Activated naive CD4-positive, alpha-beta T cell treated with anti-CD3 and anti-CD28 coated beads, Interleukin-2, amount 50 U/mL, for 24 hours (primary cell): Measurements from ENCODE around the gene SLC25A46.
"Not testable (repeated sequence)": the region's sequence is repeated elsewhere in the genome, so short reads cannot be mapped to it uniquely, and the experiment has no call there.

Experiments used
- H3K27ac Mint-ChIP-seq: one replicate; pipeline ENCODE4 v1.8.0; 2021; ENCODE audit warnings: mild to moderate bottlenecking, mixed read lengths
- H3K27me3 Mint-ChIP-seq: one replicate; pipeline ENCODE4 v1.8.0; 2021; ENCODE audit warnings: mixed read lengths
- H3K36me3 Mint-ChIP-seq: one replicate; pipeline ENCODE4 v1.8.0; 2021; ENCODE audit warnings: mixed read lengths
- H3K4me1 Mint-ChIP-seq: one replicate; pipeline ENCODE4 v1.8.0; 2021; ENCODE audit warnings: mixed read lengths
- H3K4me3 Mint-ChIP-seq: one replicate; pipeline ENCODE4 v1.8.0; 2021; ENCODE audit warnings: mild to moderate bottlenecking, mixed read lengths
- H3K9me3 Mint-ChIP-seq: one replicate; pipeline ENCODE4 v1.8.0; 2021; ENCODE audit warnings: mixed read lengths

SLC25A46 gene

GRCh38 chr5:110738812-110739651, at the start of gene SLC25A46:
SLC25A46 (plus strand) TSS chr5:110739007; CDS start chr5:110739120, 113 bp downstream.
- Mint-ChIP-seq H3K9me3 (no peaks in the 10 kb centered on the region), H3K27ac (peak within 1 kb of the TSS; percentile 96), H3K36me3 (peaks cover 5% of the 10 kb centered on the region), H3K4me1 (peaks cover 37% of the 10 kb centered on the region), H3K4me3 (peak within 1 kb of the TSS; percentile 99), H3K27me3 (peaks cover 5% of the 10 kb centered on the region)

DNA sequence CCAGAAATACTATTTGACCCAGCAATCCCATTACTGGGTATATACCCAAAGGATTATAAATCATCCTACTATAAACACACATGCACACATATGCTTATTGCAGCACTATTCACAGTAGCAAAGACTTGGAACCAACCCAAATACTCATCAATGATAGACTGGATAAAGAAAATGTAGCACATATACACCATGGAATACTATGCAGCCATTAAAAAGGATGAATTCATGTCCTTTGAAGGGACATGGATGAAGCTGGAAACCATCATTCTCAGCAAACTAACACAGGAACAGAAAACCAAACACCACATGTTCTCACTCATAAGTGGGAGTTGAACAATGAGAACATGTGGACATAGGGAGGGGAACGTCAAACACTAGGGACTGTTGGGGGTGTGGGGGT, 48.2 kb upstream of the SLC25A46 start:
- H3K27me3 Mint-ChIP-seq, H3K4me1 Mint-ChIP-seq, H3K36me3 Mint-ChIP-seq, H3K9me3 Mint-ChIP-seq, H3K4me3 Mint-ChIP-seq, H3K27ac Mint-ChIP-seq: not testable (repeated sequence)

DNA sequence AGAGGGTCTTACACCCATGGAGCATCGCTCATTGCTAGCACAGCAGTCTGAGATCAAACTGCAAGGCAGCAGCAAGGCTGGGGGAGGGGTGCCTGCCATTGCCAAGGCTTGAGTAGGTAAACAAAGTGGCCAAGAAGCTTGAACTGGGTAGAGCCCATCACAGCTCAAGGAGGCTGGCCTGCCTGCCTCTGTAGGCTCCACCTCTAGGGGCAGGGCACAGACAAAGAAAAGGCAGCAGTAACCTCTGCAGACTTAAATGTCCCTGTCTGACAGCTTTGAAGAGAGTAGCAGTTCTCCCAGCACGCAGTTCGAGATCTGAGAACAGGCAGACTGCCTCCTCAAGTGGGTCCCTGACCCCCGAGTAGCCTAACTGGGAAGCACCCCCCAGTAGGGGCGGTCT, 46.1 kb upstream of the SLC25A46 start:
- not testable (repeated sequence) for H3K36me3 Mint-ChIP-seq, H3K4me1 Mint-ChIP-seq, H3K9me3 Mint-ChIP-seq, H3K4me3 Mint-ChIP-seq, H3K27me3 Mint-ChIP-seq, H3K27ac Mint-ChIP-seq

DNA sequence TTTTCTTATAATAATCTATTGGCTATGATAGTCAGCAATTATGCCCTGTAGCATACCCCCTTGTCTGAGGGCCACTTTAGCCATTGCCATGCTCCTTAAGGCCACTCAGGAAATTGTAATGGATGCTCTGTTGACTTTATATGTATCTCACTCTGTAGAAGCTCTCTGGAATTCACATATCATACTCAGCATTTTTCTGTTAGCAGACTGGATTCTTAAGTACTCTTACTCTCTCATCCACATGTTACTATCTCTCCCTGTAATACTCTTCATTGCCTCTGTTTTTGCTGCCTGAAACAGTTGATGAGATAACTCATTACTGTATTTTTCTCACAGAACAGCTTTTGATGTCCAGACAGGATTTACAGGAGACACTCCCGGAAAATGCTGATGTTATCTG, 36.5 kb upstream of the SLC25A46 start:
- no peaks in the 10 kb centered on the region for H3K36me3 Mint-ChIP-seq

DNA sequence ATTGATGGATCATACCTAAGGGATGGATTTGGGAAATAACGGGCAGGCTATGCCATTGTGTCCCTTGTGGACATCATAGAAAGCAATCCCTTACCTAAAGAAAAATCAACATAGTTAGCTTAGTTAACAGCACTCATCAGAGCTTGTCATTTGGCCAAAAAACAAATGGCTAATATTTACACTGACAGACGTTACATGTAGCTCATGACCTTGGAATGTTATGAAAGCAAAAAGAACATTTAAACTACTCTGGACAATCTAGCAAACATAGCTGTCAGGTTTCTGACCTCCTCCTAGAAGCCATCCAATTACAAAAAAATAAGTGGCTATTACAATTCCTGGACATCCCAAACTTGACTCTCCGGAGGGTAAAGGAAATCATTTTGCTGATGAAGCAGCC, 36.1 kb upstream of the SLC25A46 start:
- H3K27me3 Mint-ChIP-seq, result peaks cover 20% of the 10 kb centered on the region
- no peaks in the 10 kb centered on the region for H3K4me1 Mint-ChIP-seq
- no peaks in the 10 kb centered on the region for H3K9me3 Mint-ChIP-seq
- no peaks in the 10 kb centered on the region for H3K36me3 Mint-ChIP-seq
- no peak overlapping the region for H3K27ac Mint-ChIP-seq
- no peak overlapping the region for H3K4me3 Mint-ChIP-seq

More for the DNA sequence above, 36.5 kb upstream of the SLC25A46 start:
- Mint-ChIP-seq H3K4me3 (no peak overlapping the region), H3K27ac (no peak overlapping the region), H3K4me1 (no peaks in the 10 kb centered on the region), H3K27me3 (peaks cover 18% of the 10 kb centered on the region), H3K9me3 (no peaks in the 10 kb centered on the region)

GRCh38 chr5:110703481-110703880, 35.3 kb upstream of the SLC25A46 start:
- peaks cover 20% of the 10 kb centered on the region for H3K27me3 Mint-ChIP-seq
- H3K27ac Mint-ChIP-seq, result no peak overlapping the region
- H3K4me3 Mint-ChIP-seq, result no peak overlapping the region
- H3K9me3 Mint-ChIP-seq, result no peaks in the 10 kb centered on the region
- no peaks in the 10 kb centered on the region for H3K36me3 Mint-ChIP-seq
- no peaks in the 10 kb centered on the region for H3K4me1 Mint-ChIP-seq

DNA sequence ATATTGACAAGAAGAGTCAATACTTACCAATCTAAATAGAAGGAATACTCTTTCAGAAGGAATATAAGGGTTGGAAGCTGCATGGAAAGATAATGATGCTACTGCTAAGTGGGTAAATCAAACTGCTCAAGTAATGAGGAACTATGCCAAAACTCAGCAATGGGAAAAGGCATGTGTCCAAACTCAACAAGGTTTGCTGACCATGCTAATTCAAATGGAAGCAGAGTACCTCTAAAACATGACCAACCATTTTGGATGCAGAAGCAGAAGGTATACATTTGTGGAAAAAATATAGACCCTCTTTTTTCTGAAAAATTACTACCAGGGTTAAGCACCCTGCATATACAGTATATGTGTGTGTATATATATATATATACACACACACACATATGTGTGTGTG, 33.5 kb upstream of the SLC25A46 start:
- Mint-ChIP-seq H3K27me3 (peaks cover 28% of the 10 kb centered on the region), H3K4me1 (no peaks in the 10 kb centered on the region), H3K36me3 (no peaks in the 10 kb centered on the region), H3K9me3 (peaks cover 9% of the 10 kb centered on the region), H3K4me3 (no peak overlapping the region), H3K27ac (no peak overlapping the region)

- Mint-ChIP-seq H3K4me1 (no peaks in the 10 kb centered on the region), H3K27ac (no peak overlapping the region), H3K9me3 (peaks cover 9% of the 10 kb centered on the region), H3K27me3 (peaks cover 26% of the 10 kb centered on the region), H3K36me3 (no peaks in the 10 kb centered on the region), H3K4me3 (no peak overlapping the region)
Observed at GRCh38 chr5:110707260-110707844, 31.5 kb upstream of the SLC25A46 start.

DNA sequence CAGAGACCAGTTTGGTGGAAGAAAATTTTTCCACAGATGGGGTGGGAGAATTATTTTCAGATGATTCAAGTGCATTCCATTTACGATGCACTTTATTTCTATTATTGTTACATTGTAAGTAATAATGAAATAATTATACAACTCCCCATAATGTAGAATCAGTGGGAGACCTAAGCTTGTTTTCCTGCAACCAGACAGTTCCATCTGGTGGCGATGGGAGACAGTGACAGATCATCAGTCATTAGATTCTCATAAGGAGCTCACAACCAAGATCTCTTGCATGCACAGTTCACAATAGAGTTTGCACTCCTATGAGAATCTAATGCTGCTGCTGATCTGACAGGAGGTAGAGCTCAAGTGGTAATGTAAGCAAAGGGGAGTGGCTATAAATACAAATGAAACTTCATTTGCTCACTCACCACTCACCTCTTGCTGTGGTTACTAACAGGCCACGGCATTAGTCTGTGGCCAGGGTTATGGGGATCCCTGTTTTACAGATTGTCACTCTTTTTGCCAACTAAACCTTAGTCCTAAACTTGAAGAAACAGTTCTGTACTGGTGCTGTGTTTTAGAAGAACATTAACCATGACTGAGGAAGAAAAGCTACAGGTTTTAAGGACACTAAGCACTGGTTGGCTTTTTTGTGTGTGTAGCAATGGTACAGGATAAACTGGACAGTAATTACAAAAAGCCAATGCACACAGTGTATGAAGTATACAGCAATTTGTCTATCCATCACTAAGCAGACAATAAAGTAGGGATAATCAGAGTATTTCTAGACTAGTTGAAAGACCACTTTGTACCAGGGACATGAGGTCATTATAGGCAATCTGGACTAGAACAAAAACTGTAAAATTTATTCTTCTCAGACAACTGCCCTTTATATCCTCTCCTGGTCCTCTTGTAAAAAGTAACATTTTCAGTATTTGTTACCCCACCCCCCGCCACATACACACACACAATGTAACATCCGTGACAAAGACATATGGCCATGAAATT, 22.3 kb upstream of the SLC25A46 start:
- Mint-ChIP-seq H3K4me3 (no peak overlapping the region), H3K27me3 (peaks cover 12% of the 10 kb centered on the region), H3K9me3 (no peaks in the 10 kb centered on the region), H3K27ac (no peak overlapping the region), H3K4me1 (no peaks in the 10 kb centered on the region), H3K36me3 (no peaks in the 10 kb centered on the region)

GRCh38 chr5:110718311-110718710, 20.5 kb upstream of the SLC25A46 start:
- H3K9me3 Mint-ChIP-seq, result no peaks in the 10 kb centered on the region
- no peak overlapping the region for H3K4me3 Mint-ChIP-seq
- H3K4me1 Mint-ChIP-seq, result no peaks in the 10 kb centered on the region
- H3K36me3 Mint-ChIP-seq, result no peaks in the 10 kb centered on the region
- H3K27me3 Mint-ChIP-seq, result peaks cover 10% of the 10 kb centered on the region
- no peak overlapping the region for H3K27ac Mint-ChIP-seq

DNA sequence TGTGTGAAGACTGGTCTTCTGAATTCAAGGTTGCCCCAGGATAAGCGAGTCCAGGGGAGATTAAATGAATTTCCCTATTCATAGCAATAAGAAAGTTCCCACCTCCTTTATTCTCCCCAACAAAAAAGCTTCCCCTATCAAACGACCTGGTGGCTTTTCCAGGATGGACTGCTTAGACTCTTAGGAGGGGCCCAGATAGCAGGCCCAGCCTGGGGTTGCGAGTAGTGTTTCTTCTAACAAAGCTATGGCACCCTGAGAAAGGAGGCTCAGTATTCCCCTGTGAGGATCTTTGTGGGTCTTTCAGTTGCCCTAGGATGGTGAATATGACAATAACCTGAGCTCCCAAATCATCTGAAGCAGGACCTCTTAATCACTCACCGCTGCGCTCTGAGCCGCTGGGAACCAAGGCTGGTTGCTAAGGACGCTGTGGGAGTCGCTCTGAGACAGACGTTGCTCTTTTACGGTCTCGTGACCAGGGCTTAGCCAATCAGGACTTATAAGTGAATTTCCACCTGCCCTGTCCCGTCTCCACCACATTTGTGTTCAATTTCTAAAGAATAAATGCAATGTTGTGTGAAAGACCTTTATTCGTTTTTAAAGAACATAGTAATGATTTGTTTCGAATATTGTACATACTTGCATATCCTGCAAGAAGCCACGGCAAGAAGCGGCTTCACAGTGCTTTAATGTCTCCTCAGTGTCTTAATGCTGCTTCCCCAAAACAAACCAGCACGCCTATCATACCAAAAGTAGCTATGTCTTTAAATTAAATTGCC, 12.4 kb upstream of the SLC25A46 start, which contains the start of gene TMEM232:
TMEM232 (minus strand) TSS at position 423 of the 776 bp plus-strand sequence. CDS start 59,319 bp downstream, outside the sequence.
- no peaks in the 10 kb centered on the region for H3K27me3 Mint-ChIP-seq
- peaks cover 9% of the 10 kb centered on the region for H3K4me1 Mint-ChIP-seq
- H3K9me3 Mint-ChIP-seq, result no peaks in the 10 kb centered on the region
- H3K4me3 Mint-ChIP-seq, result peak within 1 kb of the TSS; percentile 89
- H3K27ac Mint-ChIP-seq, result no peak within 1 kb of the TSS
- H3K36me3 Mint-ChIP-seq, result no peaks in the 10 kb centered on the region

DNA sequence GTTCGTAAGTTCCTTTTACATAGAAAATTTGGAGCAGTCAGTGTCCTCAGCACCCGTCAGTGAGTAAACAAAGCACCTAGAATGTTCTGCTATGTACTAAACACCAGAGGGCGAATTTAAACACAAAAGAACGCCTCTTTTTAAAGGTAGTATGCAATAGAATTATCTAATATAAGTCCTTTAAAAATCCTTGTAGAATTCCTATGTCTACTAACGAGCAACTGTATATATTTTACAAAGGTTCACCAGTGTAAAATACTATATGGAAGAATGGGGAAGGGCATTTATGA, 11.8 kb upstream of the SLC25A46 start:
- Mint-ChIP-seq H3K27ac (no peak overlapping the region), H3K4me3 (peak overlapping the region; percentile 89), H3K27me3 (no peaks in the 10 kb centered on the region), H3K9me3 (no peaks in the 10 kb centered on the region), H3K4me1 (peaks cover 9% of the 10 kb centered on the region), H3K36me3 (no peaks in the 10 kb centered on the region)

GRCh38 chr5:110731499-110731898, 7.3 kb upstream of the SLC25A46 start:
- H3K9me3 Mint-ChIP-seq, H3K36me3 Mint-ChIP-seq, H3K27me3 Mint-ChIP-seq, H3K4me3 Mint-ChIP-seq, H3K27ac Mint-ChIP-seq, H3K4me1 Mint-ChIP-seq: not testable (repeated sequence)

DNA sequence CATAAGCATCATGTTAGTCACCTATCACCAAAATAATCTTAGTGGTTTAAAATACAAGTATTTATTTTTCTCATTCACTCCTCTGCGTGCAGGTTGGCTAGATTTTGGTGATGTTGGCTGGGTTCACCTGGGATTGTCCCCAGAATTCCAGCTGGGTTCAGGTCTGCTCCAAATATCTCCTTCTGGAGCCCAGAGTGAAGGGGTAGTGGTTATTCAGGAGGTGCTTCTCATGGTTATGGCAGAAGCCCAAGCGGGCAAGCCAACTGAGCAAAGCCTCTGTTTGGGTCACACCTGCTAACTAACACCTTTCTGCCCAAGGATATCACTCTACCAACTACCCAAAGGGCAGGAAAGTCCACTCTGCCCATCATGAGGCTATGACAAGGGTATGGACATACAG, 4.7 kb upstream of the SLC25A46 start:
- Mint-ChIP-seq H3K27me3 (peaks cover 7% of the 10 kb centered on the region), H3K4me1 (peaks cover 12% of the 10 kb centered on the region), H3K27ac (no peak overlapping the region), H3K9me3 (no peaks in the 10 kb centered on the region), H3K4me3 (no peak overlapping the region), H3K36me3 (peaks cover 2% of the 10 kb centered on the region)

- H3K27ac Mint-ChIP-seq, result no peak overlapping the region
- H3K9me3 Mint-ChIP-seq, result no peaks in the 10 kb centered on the region
- peaks cover 21% of the 10 kb centered on the region for H3K4me1 Mint-ChIP-seq
- H3K4me3 Mint-ChIP-seq, result no peak overlapping the region
- H3K36me3 Mint-ChIP-seq, result peaks cover 4% of the 10 kb centered on the region
- peaks cover 7% of the 10 kb centered on the region for H3K27me3 Mint-ChIP-seq
Observed at GRCh38 chr5:110735556-110735955, 3.3 kb upstream of the SLC25A46 start.
